ENCODE results near the gene SPP2. TPM values are rescaled to one million over a fixed set of nuclear protein-coding genes. Genes with fewer than 3 reads are reported as not detected.

The SPP2 gene
- total RNA-seq, 1 donor from 2014 or later, result not detected

- no peak for TF ChIP-seq CTCF (IDR thresholded peaks at IDR 0.05; ENCODE audit: insufficient read depth, low read length, severe bottlenecking)
- FAIRE-seq (no peak), DNase-seq (ENCODE audit: low read depth) (no peak)
- H3K27me3 ChIP-seq (ENCODE audit: control insufficient read depth, insufficient read depth, low read length), result no peaks in the 10 kb centered on the region
- H3K36me3 ChIP-seq (ENCODE audit: control insufficient read depth, insufficient read depth, low read length), result no peaks in the 10 kb centered on the region
- no peak overlapping the region for H3K4me3 ChIP-seq (ENCODE audit: low read depth, low read length)
These were observed 44.0 kb upstream of the SPP2 start for GRCh38 chr2:234006501-234006900.

- no peaks in the 10 kb centered on the region for H3K36me3 ChIP-seq (ENCODE audit: control insufficient read depth, insufficient read depth, low read length)
- DNase-seq (ENCODE audit: low read depth), result no peak
- no peak for FAIRE-seq
- TF ChIP-seq CTCF (IDR thresholded peaks at IDR 0.05; ENCODE audit: insufficient read depth, low read length, severe bottlenecking), result no peak
- H3K4me3 ChIP-seq (ENCODE audit: low read depth, low read length), result no peak overlapping the region
- H3K27me3 ChIP-seq (ENCODE audit: control insufficient read depth, insufficient read depth, low read length), result peaks cover 3% of the 10 kb centered on the region
These were observed 36.1 kb upstream of the SPP2 start for GRCh38 chr2:234014427-234014826.

GRCh38 chr2:234015861-234016260 is 34.6 kb upstream of the SPP2 start:
- FAIRE-seq (no peak), DNase-seq (ENCODE audit: low read depth) (no peak)
- Histone ChIP-seq H3K27me3 (ENCODE audit: control insufficient read depth, insufficient read depth, low read length) (peaks cover 3% of the 10 kb centered on the region), H3K36me3 (ENCODE audit: control insufficient read depth, insufficient read depth, low read length) (no peaks in the 10 kb centered on the region), H3K4me3 (ENCODE audit: low read depth, low read length) (no peak overlapping the region)
- TF ChIP-seq CTCF (IDR thresholded peaks at IDR 0.05; ENCODE audit: insufficient read depth, low read length, severe bottlenecking), result no peak

GRCh38 chr2:234019896-234020295 is 30.6 kb upstream of the SPP2 start:
- DNase-seq (ENCODE audit: low read depth), result no peak
- FAIRE-seq, result no peak
- H3K36me3 ChIP-seq (ENCODE audit: control insufficient read depth, insufficient read depth, low read length), result no peaks in the 10 kb centered on the region
- no peak for TF ChIP-seq CTCF (IDR thresholded peaks at IDR 0.05; ENCODE audit: insufficient read depth, low read length, severe bottlenecking)
- no peak overlapping the region for H3K4me3 ChIP-seq (ENCODE audit: low read depth, low read length)
- H3K27me3 ChIP-seq (ENCODE audit: control insufficient read depth, insufficient read depth, low read length), result peaks cover 3% of the 10 kb centered on the region

- FAIRE-seq, result no peak
These were observed 30.2 kb upstream of the SPP2 start for GRCh38 chr2:234020332-234020731.

More at GRCh38 chr2:234020332-234020731, 30.2 kb upstream of the SPP2 start:
- no peak for DNase-seq (ENCODE audit: low read depth)
- Histone ChIP-seq H3K4me3 (ENCODE audit: low read depth, low read length) (no peak overlapping the region), H3K36me3 (ENCODE audit: control insufficient read depth, insufficient read depth, low read length) (no peaks in the 10 kb centered on the region), H3K27me3 (ENCODE audit: control insufficient read depth, insufficient read depth, low read length) (peaks cover under 1% of the 10 kb centered on the region)
- no peak for TF ChIP-seq CTCF (IDR thresholded peaks at IDR 0.05; ENCODE audit: insufficient read depth, low read length, severe bottlenecking)

Measured in bronchial epithelial cell (primary cell).